Muscle of leg (tissue), 11 donors: Measurements from ENCODE around the gene CCT2. TPM values are rescaled to one million over a fixed set of nuclear protein-coding genes. Genes with fewer than 3 reads are reported as not detected.

ENCODE experiments used
- DNase-seq: peaks from one replicate; pipeline ENCODE4 v3.0.0; 2013
- H3K27ac ChIP-seq: one replicate; pipeline ENCODE4 v1.5.1; 2013; ENCODE audit warnings: mild to moderate bottlenecking, low read length, control low read depth
- H3K27me3 ChIP-seq: one replicate; pipeline ENCODE4 v1.6.1; 2013; ENCODE audit warnings: low read length; ENCODE audit not compliant: control insufficient read depth, insufficient read depth
- H3K36me3 ChIP-seq: one replicate; pipeline ENCODE4 v1.6.1; 2013; ENCODE audit warnings: low read length; ENCODE audit not compliant: control insufficient read depth, insufficient read depth
- H3K4me1 ChIP-seq: one replicate; pipeline ENCODE4 v1.6.1; 2013; ENCODE audit warnings: low read length; ENCODE audit not compliant: control insufficient read depth, insufficient read depth
- H3K4me3 ChIP-seq: one replicate; pipeline ENCODE4 v1.5.1; 2013; ENCODE audit warnings: low read length, control low read depth
- H3K9me3 ChIP-seq: replicated peaks from 2 replicates; pipeline ENCODE4 v1.6.1; 2013; ENCODE audit warnings: low read depth, low read length; ENCODE audit not compliant: control insufficient read depth
- WGBS: methylation state at CpG from one replicate; pipeline ENCODE4 v1.1.5; 2013; ENCODE audit warnings: missing lambda C conversion rate; ENCODE audit not compliant: insufficient coverage; 5-methylcytosine and 5-hydroxymethylcytosine counted together
- polyA plus RNA-seq, 8 donors: library from polyadenylated mRNA; unstranded; fragments of 120-200 nt; gene quantifications; one replicate each; pipeline versions ENCODE4 v1.2.1 to v1.2.3, GENCODE V29; 2013; ENCODE audit warnings: inconsistent platforms in 1 of 8, low replicate concordance in 1 of 8; ENCODE audit not compliant: insufficient read length in 8 of 8, insufficient read depth in 1 of 8
- total RNA-seq: library from RNA; stranded (reverse); fragments of 120-200 nt; gene quantifications from one replicate; pipeline ENCODE4 v1.2.4, GENCODE V29; 2013

Gene CCT2
- total and polyA plus RNA-seq, 9 donors = 165 to 196 (median 178) TPM

GRCh38 chr12:69649529-69649928, 64.3 kb downstream of the CCT2 start:
- H3K36me3 ChIP-seq = no peaks in the 10 kb centered on the region
- no peak for DNase-seq
- H3K4me3 ChIP-seq = no peak overlapping the region
- no peaks in the 10 kb centered on the region for H3K4me1 ChIP-seq
- no CpG with 5 or more reads among the region's 4 CpGs for WGBS
- H3K27me3 ChIP-seq = no peaks in the 10 kb centered on the region
- no peaks in the 10 kb centered on the region for H3K9me3 ChIP-seq
- no peak overlapping the region for H3K27ac ChIP-seq

Other genes starting within 250 kb of the CCT2 start
- 11.3 TPM for gene LYZ, start 237.1 kb upstream of the CCT2 start, total RNA-seq
- 10 to 100 TPM; 23.0 to 80.7 (median 34.9) TPM for gene LYZ, start 237.1 kb upstream of the CCT2 start, polyA plus RNA-seq
- 15.0 TPM for gene YEATS4, start 225.7 kb upstream of the CCT2 start, total RNA-seq
- gene YEATS4, start 225.7 kb upstream of the CCT2 start, polyA plus RNA-seq = 10 to 100 TPM; 11.4 to 16.1 (median 14.1) TPM
- gene FRS2, start 115.1 kb upstream of the CCT2 start, total RNA-seq = 28.8 TPM
- 10 to 100 TPM; 12.9 to 24.3 (median 19.1) TPM for gene FRS2, start 115.1 kb upstream of the CCT2 start, polyA plus RNA-seq
- gene LRRC10, start 25.4 kb downstream of the CCT2 start, total RNA-seq = not detected
- under 1 TPM in 2 of 8 donors, not detected in 6; 0.09 to 0.10 TPM for gene LRRC10, start 25.4 kb downstream of the CCT2 start, polyA plus RNA-seq
- 41.7 TPM for gene BEST3, start 113.8 kb downstream of the CCT2 start, total RNA-seq
- gene BEST3, start 113.8 kb downstream of the CCT2 start, polyA plus RNA-seq = 10 to 100 TPM; 26.2 to 72.8 (median 45.5) TPM
- gene RAB3IP, start 153.4 kb downstream of the CCT2 start, total RNA-seq = 9.8 TPM
- 10 to 100 TPM in 2 of 8 donors, 1 to 10 TPM in 6; 6.5 to 11.2 (median 8.5) TPM for gene RAB3IP, start 153.4 kb downstream of the CCT2 start, polyA plus RNA-seq
- 0.35 TPM for gene MYRFL, start 239.8 kb downstream of the CCT2 start, total RNA-seq
- under 1 TPM; 0.21 to 0.94 (median 0.42) TPM for gene MYRFL, start 239.8 kb downstream of the CCT2 start, polyA plus RNA-seq